SK-N-SH (cell line): ENCODE measurements around the gene DUSP2.

Source experiments
- CHD2 ChIP-seq: fragments of 150-350 bp; IDR thresholded peaks from 2 replicates; pipeline ENCODE4 v1.6.1; 2018; ENCODE audit warnings: low read length; ENCODE audit not compliant: partially characterized antibody
- CTCF ChIP-seq: fragments of 200-600 bp; sonication (generic); IDR thresholded peaks from 2 replicates; pipeline ENCODE4 v1.6.1; 2017; ENCODE audit warnings: antibody characterized with exemption, mild to moderate bottlenecking, moderate library complexity
- EP300 ChIP-seq, 2 experiments: IDR thresholded peaks; 2 replicates each; pipeline versions ENCODE4 v1.4.0 to v1.6.1; 2012; ENCODE audit warnings: borderline replicate concordance in 1 of 2, low read depth in 1 of 2, low read length in 1 of 2
- EZH2phosphoT487 ChIP-seq: fragments of 200-600 bp; sonication (generic); IDR thresholded peaks from 2 replicates; pipeline ENCODE4 v1.6.1; 2017; ENCODE audit warnings: low read depth, mixed run types, mild to moderate bottlenecking, antibody characterized with exemption, moderate library complexity, borderline replicate concordance
- GABPA ChIP-seq: IDR thresholded peaks from 2 replicates; pipeline ENCODE4 v1.4.0; 2012; ENCODE audit warnings: low read depth, mild to moderate bottlenecking
- JUND ChIP-seq: IDR thresholded peaks from 2 replicates; pipeline ENCODE4 v1.4.0; 2012
- PBX3 ChIP-seq: IDR thresholded peaks from 2 replicates; pipeline ENCODE4; 2012
- POLR2AphosphoS5 ChIP-seq: IDR thresholded peaks from 2 replicates; pipeline ENCODE4 v1.6.1; 2012; ENCODE audit warnings: low read depth, low read length
- REST ChIP-seq: IDR thresholded peaks from 2 replicates; pipeline ENCODE4 v1.6.1; 2012; ENCODE audit warnings: mild to moderate bottlenecking, low read depth, low read length, moderate library complexity
- SMC3 ChIP-seq: IDR thresholded peaks from 2 replicates; pipeline ENCODE4 v1.6.1; 2012; ENCODE audit warnings: low read depth, low read length, improper control_type of control experiment
- YY1 ChIP-seq: IDR thresholded peaks from 2 replicates; pipeline ENCODE4 v1.4.0; 2012; ENCODE audit warnings: low read depth, mild to moderate bottlenecking

- TF ChIP-seq CTCF (no peak), POLR2AphosphoS5 (no peak), JUND (no peak), PBX3 (no peak), EP300 (IDR thresholded peaks at IDR 0.05; ENCODE audit: borderline replicate concordance in 1 of 2, low read depth in 1 of 2, low read length in 1 of 2) (no peak), SMC3 (no peak), REST (no peak), CHD2 (no peak), GABPA (no peak), YY1 (no peak), EZH2phosphoT487 (no peak)
Observed at GRCh38 chr2:96123936-96124335, 21.3 kb downstream of the DUSP2 start.
